SK-N-SH treated with all-trans-retinoic acid at 6 μM for 48 hours (cell line): ENCODE results near the gene SLMAP.

Experiments used
- ATAC-seq: fragments of 200-7000 bp; cut with Tn5 transposase; 3 replicates; pipeline ENCODE4 v1.9.1; 2020; ENCODE audit warnings: mild to moderate bottlenecking, moderate library complexity
- ESRRG ChIP-seq: fragments of 250-450 bp; sonication (Bioruptor Pico); IDR thresholded peaks from 2 replicates; pipeline ENCODE4 v1.6.1; 2021; ENCODE audit warnings: mild to moderate bottlenecking
- GLIS3 ChIP-seq: fragments of 250-450 bp; sonication (Bioruptor Pico); IDR thresholded peaks from 2 replicates; pipeline ENCODE4 v1.5.0; 2020; ENCODE audit warnings: mild to moderate bottlenecking, moderate library complexity
- ISL1 ChIP-seq: fragments of 250-450 bp; sonication (Bioruptor Pico); IDR thresholded peaks from 2 replicates; pipeline ENCODE4 v2.1.2; 2022; ENCODE audit warnings: mild to moderate bottlenecking, moderate library complexity
- PATZ1 ChIP-seq: fragments of 250-450 bp; sonication (Bioruptor Pico); IDR thresholded peaks from 2 replicates; pipeline ENCODE4 v1.8.0; 2020; ENCODE audit warnings: mild to moderate bottlenecking, moderate library complexity, borderline replicate concordance
- PPARA ChIP-seq: fragments of 250-450 bp; sonication (Bioruptor Pico); IDR thresholded peaks from 2 replicates; pipeline ENCODE4 v1.5.0; 2020; ENCODE audit warnings: mild to moderate bottlenecking, borderline replicate concordance
- RARB ChIP-seq: fragments of 250-450 bp; sonication (Bioruptor Pico); IDR thresholded peaks from 2 replicates; pipeline ENCODE4 v1.8.0; 2021; ENCODE audit warnings: mild to moderate bottlenecking, moderate library complexity
- SNAI2 ChIP-seq: fragments of 250-450 bp; sonication (Bioruptor Pico); IDR thresholded peaks from 2 replicates; pipeline ENCODE4 v1.5.0; 2020; ENCODE audit warnings: mild to moderate bottlenecking, moderate library complexity
- TCF4 ChIP-seq: fragments of 250-450 bp; sonication (Bioruptor Pico); IDR thresholded peaks from 2 replicates; pipeline ENCODE4 v1.8.0; 2021; ENCODE audit warnings: mild to moderate bottlenecking, moderate library complexity, borderline replicate concordance
- TSHZ2 ChIP-seq: fragments of 250-450 bp; sonication (Bioruptor Pico); IDR thresholded peaks from 2 replicates; pipeline ENCODE4 v1.5.0; 2020; ENCODE audit warnings: mild to moderate bottlenecking, moderate library complexity
- ZC3H10 ChIP-seq: fragments of 250-450 bp; sonication (Bioruptor Pico); IDR thresholded peaks from 2 replicates; pipeline ENCODE4 v1.5.1; 2021; ENCODE audit warnings: mild to moderate bottlenecking, moderate library complexity
- ZFP3 ChIP-seq: fragments of 250-450 bp; sonication (Bioruptor Pico); IDR thresholded peaks from 2 replicates; pipeline ENCODE4 v1.5.0; 2020; ENCODE audit warnings: mild to moderate bottlenecking, moderate library complexity
- TF ChIP-seq, protein P1 (sequence below): fragments of 250-450 bp; sonication (Bioruptor Pico); IDR thresholded peaks from 2 replicates; pipeline ENCODE4 v1.5.1; 2020; ENCODE audit warnings: low read depth, mild to moderate bottlenecking, moderate library complexity
- TF ChIP-seq, protein P2 (sequence below): fragments of 250-450 bp; sonication (Bioruptor Pico); IDR thresholded peaks from 2 replicates; pipeline ENCODE4 v1.8.0; 2021; ENCODE audit warnings: low read depth, mild to moderate bottlenecking, moderate library complexity, borderline replicate concordance

Gene SLMAP

GRCh38 chr3:57794501-57794900 is 38.4 kb downstream of the SLMAP start:
- peak; percentile 63 for ATAC-seq
- TF ChIP-seq ISL1 (peak; percentile 78), TCF4 (peak; percentile 43; the same call in 1 of the 2 replicates), PATZ1 (CRISPR knock-in tag) (peak; percentile 75; the same call in 1 of the 2 replicates), ESRRG (no peak), TSHZ2 (CRISPR knock-in tag) (peak; percentile 45; the same call in 1 of the 2 replicates)

- no peak for ATAC-seq
- TF ChIP-seq, protein P1, sequence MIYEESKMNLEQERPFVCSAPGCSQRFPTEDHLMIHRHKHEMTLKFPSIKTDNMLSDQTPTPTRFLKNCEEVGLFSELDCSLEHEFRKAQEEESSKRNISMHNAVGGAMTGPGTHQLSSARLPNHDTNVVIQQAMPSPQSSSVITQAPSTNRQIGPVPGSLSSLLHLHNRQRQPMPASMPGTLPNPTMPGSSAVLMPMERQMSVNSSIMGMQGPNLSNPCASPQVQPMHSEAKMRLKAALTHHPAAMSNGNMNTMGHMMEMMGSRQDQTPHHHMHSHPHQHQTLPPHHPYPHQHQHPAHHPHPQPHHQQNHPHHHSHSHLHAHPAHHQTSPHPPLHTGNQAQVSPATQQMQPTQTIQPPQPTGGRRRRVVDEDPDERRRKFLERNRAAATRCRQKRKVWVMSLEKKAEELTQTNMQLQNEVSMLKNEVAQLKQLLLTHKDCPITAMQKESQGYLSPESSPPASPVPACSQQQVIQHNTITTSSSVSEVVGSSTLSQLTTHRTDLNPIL = no peak
- no peak for TF ChIP-seq PPARA (CRISPR knock-in tag)
- TF ChIP-seq TCF4 = no peak
- no peak for TF ChIP-seq ZFP3 (CRISPR knock-in tag)
These were observed 38.8 kb downstream of the SLMAP start for GRCh38 chr3:57794951-57795350.

GRCh38 chr3:57796261-57796660 is 40.2 kb downstream of the SLMAP start:
- ATAC-seq = no peak
- TF ChIP-seq PPARA (CRISPR knock-in tag) = no peak

GRCh38 chr3:57797701-57798487 is 41.8 kb downstream of the SLMAP start:
- ATAC-seq = no peak
- no peak for TF ChIP-seq ESRRG
- TF ChIP-seq ZFP3 (CRISPR knock-in tag) = no peak
- TF ChIP-seq PATZ1 (CRISPR knock-in tag) = no peak
- TF ChIP-seq GLIS3 (CRISPR knock-in tag) = no peak
- TF ChIP-seq ZC3H10 (CRISPR knock-in tag) = no peak

DNA sequence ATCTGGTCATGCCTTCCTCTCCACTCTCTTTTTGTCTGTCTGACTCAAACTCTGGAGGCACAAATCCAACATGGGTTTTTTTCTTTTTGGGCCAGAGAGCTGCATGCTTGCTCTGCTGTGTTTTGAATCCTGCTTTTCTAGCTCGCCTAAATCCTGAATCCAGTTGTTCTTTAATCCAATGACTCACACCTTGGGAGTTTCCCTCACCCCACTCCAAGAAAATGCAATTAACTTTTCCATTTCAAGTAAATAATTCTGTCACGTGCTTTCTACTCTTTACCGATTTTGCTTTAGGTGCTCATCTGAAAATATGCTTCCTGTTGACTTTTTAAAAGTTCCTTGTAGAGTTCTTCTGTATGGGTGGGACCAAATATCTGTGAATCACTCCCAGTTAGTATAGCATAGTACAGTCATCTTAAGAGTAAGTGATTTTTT is 47.6 kb downstream of the SLMAP start:
- peak; percentile 88 for ATAC-seq
- TF ChIP-seq, protein P2, sequence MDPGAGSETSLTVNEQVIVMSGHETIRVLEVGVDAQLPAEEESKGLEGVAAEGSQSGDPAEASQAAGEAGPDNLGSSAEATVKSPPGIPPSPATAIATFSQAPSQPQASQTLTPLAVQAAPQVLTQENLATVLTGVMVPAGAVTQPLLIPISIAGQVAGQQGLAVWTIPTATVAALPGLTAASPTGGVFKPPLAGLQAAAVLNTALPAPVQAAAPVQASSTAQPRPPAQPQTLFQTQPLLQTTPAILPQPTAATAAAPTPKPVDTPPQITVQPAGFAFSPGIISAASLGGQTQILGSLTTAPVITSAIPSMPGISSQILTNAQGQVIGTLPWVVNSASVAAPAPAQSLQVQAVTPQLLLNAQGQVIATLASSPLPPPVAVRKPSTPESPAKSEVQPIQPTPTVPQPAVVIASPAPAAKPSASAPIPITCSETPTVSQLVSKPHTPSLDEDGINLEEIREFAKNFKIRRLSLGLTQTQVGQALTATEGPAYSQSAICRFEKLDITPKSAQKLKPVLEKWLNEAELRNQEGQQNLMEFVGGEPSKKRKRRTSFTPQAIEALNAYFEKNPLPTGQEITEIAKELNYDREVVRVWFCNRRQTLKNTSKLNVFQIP (CRISPR knock-in tag) = 0 out of 2 replicates have a peak, but pooled peaks have one; percentile 54
- TF ChIP-seq TCF4 (no peak), SNAI2 (CRISPR knock-in tag) (no peak), RARB (no peak), ZC3H10 (CRISPR knock-in tag) (peak; percentile 43; the same call in 1 of the 2 replicates), PATZ1 (CRISPR knock-in tag) (no peak), PPARA (CRISPR knock-in tag) (no peak)
